Suppressor macrophage treated with lipopolysaccharide for 1 hour (primary cell): ENCODE data around the gene DDX10.
"Not testable (repeated sequence)": the region's sequence is repeated elsewhere in the genome, so short reads cannot be mapped to it uniquely, and the experiment has no call there.

Experiments used
- DNase-seq, 3 donors: peaks; one replicate each; pipeline ENCODE4 v3.0.0-alpha.2; 2020 to 2022

DDX10 gene

DNA sequence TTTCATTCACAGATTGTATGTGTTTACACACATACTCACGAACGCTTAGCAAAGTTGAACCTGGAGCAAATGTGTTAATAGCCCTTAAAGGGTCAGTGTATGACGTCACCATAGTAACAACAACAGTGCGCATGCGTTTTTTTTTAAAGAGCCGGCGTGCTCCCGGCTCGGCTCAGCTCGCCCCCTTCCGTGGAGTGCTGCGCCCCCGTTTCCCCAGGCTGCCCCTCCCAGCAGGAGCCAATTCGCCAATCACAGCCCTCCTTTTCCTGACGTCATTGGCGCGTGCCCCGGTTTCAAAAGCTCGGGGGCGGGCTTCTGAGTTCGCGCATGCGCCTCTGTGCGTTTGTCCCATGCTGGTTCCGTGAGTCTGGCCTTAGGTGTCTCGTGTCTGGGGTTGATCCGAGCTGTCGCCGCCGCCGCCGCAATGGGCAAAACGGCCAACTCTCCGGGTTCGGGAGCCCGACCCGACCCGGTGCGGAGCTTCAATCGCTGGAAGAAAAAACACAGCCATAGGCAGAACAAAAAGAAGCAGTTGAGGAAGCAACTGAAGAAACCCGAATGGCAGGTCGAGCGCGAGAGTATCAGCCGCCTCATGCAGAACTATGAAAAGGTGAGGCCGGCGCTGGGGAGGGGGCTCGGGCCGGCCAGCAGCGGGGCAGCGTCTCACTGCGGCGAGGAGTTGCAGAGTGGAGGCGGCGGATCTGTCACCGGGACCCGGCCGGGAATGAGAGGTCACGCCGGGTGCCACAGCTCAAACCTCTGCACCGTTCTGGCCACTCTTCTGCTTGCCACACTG lies at the start of gene DDX10:
DDX10 (plus strand) TSS at position 340 of the 796 bp plus-strand sequence; CDS start at position 425, 85 bp downstream.
- DNase-seq, result peak; percentile 98 to 99 (median 99)

DNA sequence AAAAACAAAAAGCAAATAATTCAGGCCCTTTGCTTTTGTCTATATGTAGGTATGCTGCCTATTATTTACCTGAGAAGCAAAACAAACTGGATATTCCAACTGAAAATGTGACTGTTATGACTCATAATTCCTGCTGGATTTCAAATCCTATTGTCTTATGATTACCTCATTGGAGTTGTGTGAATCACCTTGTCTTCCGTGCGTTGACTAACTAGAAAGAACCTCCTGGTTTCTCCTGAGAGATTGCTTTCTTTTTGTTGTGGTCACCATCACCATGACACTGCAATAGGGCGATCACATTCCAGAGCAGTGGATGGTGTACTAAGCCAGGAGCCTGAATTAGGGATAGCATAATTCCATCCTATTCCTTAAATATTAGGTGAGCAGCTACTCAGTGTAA lies 48.3 kb upstream of the DDX10 start:
- DNase-seq, result no peak

DNA sequence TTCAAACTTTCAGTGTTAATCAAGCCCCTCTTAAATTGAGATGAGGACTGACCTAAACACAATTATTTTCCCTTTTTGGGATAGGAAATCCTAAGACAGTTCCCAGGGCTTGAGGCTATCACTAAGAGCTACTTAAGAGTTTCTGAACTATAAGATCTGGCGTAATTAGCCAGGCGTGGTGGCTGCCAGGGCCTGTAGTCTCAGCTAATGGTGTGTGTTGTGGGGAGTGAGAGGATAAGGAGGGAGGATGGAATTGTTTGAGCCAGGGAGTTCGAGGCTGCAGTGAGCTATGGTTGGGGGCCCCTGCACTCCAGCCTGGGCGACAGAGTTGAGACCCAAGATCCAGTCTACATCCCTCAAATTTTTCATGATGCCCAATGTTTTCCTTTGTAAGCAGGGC lies 47.8 kb upstream of the DDX10 start:
- DNase-seq, result no peak

DNA sequence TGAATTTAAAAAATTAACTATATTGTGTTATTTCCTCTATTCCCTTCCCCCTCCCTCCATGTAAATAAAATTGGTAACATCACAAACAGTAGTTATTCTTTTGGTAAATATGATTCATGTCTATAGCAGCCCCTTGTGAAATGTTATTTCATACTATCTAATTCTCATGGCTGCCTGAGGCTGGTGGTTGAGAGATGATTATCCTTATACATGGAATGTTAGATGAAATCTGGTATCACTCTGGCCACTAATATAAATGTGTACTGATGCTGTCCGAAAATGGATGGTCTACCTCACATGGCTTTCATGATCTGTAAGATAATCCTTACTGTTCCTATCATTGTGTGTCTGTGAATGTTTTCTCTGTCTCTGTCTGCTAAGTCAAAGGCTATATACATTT lies 46.3 kb upstream of the DDX10 start:
- DNase-seq, result no peak

- peak in 2 of 3 donors; percentile 24 to 26 for DNase-seq
Observed at GRCh38 chr11:108620958-108621772, 43.7 kb upstream of the DDX10 start.

DNA sequence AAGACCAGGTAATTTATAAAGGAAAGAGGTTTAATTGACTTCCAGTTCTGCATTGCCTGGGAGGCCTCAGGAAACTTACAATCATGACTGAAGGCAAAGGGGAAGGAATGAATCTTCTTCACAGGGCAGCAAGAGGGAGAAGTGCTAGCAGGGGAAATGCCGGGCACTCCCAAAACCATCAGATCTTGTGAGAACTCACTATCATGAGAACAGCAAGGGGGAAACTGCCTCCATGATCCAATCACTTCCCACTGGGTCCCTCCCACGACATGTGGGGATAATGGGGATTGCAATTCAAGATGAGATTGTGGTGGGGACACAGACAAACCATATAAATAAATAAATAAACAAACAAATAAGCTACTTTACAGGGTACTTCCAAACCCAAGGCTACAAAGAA lies 42.5 kb upstream of the DDX10 start:
- peak; percentile 65 to 71 (median 68) for DNase-seq

GRCh38 chr11:108624196-108624925 lies 40.5 kb upstream of the DDX10 start:
- no peak for DNase-seq

DNA sequence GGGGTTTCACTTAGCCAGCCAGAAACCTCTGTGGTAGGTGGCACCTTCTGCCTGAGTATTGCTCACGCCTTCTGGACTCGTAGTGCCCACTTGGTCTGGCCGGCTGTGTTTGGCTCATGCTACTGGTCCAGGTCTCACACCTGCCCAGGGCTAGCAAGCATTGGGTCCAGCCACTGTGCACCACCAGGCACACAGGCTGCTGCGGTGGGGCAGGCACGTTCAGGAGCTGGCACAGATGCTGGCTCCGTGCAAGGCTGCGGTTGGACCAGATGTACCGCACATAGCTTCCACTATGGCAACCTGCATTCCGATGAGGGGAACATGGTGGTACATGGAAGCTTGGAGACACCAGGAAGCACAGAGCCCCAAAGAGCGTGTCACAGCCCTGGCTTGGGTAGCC lies 36.5 kb upstream of the DDX10 start:
- DNase-seq, result no peak

DNA sequence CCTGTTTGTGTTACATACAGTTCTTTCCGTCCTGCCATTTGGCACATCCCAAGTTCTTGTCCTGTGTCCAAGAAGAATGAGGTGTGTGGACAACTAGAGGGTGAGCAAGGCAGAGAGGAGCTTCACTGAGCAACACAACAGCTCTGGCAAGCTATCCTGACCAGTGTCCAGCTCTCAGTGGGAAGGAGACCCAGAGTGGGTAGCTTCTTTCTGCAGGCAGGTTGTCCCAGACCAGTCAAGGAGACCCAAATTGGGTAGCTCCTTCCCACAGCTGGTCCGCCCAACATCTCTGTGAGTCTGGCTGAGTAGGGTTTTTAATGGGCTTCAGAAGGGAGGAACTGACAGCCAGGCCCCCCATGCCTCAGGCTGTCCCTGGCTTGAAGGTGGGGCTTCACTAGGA lies 36.1 kb upstream of the DDX10 start:
- DNase-seq, result no peak

- no peak for DNase-seq
Observed at GRCh38 chr11:108629274-108629673, 35.6 kb upstream of the DDX10 start.

DNA sequence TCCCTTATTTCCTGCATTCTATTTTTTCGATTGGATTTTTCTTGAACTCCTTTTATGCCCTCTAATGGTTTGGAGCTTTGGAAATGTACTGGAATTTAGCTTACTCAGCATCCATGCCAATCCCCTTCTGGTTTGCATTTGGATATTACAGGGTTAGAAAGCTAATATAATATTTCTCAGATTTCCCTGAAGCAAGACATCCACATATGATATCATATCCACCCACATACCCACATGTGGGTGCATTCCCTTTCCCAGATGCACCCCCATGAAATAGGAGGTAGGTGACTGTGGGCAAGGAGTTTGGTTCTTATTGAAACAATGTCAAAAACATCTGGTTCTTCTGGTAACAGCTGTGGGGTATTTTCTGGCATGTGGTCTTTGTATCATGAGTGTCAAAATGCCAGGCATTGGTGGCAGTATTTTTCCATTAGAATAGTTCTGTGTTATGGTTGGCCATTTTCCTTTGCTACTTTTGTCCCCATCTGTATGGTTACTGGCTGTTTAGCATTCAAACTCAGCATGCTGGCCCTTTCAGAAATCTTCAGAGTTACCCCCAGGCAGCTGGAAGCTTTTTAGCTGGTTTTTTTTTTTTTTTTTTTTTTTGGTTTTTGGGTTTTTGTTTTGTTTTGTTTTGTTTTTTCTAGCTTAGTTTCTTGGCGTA lies 32.7 kb upstream of the DDX10 start:
- no peak for DNase-seq

DNA sequence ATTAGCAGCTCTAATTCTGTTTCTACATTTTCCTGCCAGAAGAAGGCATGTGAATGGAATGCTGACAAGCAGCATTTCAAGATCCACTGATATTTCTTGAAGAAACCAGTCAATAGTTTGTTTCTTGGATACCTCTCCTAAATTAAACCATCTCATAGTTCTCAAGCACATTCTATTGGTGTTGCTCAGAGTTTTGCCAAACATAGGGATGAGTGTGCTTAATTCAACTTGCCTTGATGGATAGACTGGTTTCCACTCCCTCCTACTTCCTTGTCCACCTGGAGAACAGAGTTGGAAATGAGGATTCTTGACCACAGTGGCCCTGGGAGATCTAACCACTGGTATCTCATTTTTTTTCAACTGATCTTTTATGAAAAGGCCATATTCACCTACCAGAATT lies 29.8 kb upstream of the DDX10 start:
- DNase-seq, result no peak

DNA sequence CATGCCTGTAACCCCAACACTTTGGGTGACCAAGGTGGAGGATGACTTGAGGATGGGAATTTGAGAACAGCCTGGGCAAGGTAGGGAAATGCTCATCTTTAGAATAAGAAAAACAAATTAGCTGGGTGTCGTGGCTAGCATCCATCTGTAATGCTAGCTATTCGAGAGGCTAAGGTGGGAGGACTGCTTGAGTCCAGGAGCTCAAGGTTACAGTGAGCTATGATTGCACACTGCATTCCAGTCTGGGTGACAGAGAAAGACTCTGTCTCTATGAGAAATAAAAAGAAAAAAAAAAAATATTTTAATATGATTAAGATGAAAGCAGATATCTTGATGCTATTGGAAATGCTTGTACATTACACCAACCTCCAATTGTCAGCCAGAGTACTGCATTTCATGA lies 28.6 kb upstream of the DDX10 start:
- DNase-seq, result no peak

DNA sequence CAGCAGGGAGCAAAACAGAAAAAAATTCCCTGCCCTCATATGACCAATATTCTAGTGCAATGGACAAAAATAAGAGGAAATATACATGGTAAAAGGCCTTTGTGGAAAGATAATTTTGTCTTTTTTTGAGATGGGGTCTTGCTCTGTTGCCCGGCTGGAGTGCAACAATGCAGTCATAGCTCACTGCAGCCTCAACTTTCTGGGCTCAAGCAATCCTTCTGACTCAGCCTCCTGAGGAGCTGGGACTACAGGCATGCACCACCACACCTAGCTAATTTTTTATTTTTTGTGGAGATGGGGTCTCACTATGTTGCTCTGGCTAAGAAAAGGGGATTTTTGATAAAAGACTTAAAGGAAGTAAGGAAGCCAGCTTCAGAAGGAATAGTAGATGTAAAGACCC lies 25.7 kb upstream of the DDX10 start:
- no peak for DNase-seq

DNA sequence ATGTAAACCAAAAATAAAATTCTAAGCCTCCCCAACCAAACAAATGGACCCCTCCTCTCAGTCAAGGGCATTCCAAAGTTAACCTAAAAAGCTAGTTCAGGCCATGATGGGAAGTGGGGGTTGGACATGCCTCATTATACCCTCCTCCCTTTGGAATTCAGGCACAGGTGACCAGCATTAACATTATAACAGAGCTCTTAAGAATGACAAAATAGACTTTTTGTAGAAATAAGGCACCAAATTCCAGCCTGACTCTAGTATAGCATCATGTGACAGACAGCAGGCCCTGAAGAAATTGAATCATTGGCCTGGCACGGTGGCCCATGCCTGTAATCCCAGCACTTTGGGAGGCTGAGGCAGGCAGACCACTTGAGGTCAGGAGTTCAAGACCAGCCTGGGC lies 23.1 kb upstream of the DDX10 start:
- DNase-seq, result not testable (repeated sequence)

DNA sequence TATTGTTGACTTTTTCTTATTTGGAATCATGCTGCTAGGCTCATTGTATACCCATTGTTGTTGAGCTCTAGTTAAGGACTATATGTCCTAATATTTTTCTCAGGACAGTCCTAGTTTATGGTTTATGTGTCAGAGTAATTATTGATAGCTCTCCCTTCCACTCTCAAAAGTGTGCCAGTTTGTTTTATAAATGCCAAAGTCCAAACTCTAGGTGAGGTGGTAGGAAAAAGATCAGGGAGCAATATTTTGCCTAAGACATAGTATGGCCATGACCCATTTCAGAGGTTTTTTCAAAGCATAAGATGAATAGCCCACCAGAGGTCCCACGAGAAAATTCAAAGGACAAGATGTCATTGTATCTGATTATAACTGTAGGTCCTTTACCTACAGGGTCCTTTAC lies 20.9 kb upstream of the DDX10 start:
- DNase-seq, result no peak

DNA sequence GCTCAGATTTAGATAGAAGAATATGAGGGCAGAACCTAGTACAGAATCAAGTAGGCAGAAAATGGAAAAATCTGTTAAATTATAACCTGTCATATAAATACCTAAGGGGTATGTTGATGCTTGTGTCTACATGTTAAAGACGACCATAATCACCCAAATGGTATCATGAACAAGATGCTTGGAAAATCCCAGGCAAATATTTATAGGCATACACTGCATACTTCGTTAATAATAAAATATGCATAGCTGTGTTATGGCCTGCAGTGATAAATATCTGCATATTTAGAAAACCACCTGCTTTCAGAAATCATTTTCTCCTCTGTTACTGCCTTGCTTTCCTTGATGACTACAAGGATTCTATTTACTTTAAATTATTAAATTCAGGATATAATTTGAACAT lies 18.9 kb upstream of the DDX10 start:
- no peak for DNase-seq

DNA sequence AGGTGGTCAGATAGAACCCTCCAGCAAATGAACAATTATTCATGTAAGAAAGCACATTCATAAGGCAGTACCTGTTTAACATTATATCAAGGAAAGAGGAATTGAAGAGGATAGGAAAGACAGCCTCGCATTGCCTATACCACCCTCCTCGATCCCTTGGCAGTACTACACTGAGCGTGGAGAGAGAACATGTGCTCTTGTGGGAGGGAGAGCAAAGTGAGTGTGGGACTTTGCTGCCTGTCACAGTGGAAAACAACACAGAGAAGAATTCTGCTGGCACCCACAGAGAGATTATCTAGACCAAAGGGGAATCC lies 17.5 kb upstream of the DDX10 start:
- DNase-seq, result no peak

DNA sequence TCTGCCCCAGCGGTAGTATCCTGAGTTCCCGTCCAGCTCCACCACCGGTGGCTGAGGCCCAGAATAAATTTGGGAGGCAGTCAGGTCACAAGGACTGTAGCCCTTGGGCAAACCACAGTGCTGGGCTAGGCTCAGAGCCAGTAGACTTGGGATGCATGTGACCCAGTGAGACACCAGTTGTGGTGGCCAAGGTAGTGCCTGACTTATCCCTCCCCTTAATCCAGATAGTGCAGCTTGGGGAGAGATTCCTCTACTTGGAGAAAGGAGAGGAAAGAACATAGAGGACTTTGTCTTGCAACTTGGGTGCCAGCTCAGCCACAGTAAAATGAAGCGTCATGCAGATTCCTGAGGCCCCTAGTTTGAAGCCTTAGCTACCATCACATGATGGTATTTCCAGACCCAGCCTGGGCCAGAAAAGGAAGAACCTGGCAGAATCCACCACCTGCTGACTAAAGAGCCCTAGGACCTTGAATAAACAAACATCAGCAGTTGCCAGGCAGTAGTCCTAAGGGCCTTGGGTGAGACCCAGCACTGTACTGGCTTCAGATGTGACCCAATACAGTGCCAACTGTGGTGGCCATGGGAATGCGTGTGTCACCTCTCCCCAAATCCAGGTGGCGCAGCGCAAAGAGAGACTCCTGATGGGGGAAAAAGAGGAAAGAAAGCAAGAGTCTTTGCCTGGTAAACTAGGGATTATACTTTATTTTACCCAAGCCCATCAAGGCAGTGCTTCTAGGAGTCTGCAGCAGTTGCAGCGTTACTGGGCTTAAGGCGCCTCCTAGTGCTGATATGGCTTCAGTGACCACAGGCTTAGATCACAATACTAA lies 17.0 kb upstream of the DDX10 start:
- DNase-seq, result peak; percentile 75 to 81 (median 77)

- no peak for DNase-seq
Observed at GRCh38 chr11:108648528-108648885, 16.4 kb upstream of the DDX10 start.

- peak in 1 of 3 donors; percentile 31 for DNase-seq
Observed at GRCh38 chr11:108654100-108654499, 10.8 kb upstream of the DDX10 start.

DNA sequence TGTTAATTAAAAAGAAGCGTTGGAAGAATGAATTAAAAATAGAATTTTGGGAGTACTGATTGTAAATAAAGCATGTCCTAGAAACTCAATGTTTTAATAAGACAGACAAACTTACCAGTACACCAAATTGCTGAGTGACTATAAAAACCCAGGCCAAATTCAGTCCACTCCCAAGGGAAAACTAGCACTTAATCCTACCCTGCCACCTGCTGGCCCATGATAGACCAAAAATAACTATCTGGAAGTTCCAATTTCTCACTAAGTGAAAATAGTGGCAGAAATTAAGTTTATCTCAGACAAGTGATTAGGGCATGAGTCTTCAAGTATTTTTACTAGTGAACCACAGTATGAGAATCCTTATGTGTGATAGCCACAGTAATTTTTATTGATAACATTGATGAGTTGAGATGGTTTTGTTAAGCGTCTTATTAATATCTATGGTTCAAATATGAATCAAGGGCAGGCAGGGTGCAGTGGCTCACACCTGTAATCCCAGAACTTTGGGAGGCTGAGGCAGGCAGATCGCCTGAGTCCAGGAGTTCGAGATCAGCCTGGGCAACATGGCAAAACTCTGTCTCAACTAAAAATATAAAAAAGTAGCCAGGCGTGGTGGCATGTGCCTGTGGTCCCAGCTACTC lies 9.8 kb upstream of the DDX10 start:
- peak; percentile 53 to 57 (median 53) for DNase-seq
